T-helper 2 cell (primary cell): Measurements from ENCODE around the gene EGR1.

Experiments
- DNase-seq, 5 experiments: peaks; one replicate each; pipeline versions ENCODE4 v3.0.0 to v3.0.0-alpha.2; 2012 to 2022
- total RNA-seq, 2 donors: gene quantifications; one replicate each; lab custom pipeline; 2026; lab: John Stamatoyannopoulos, UW

EGR1 gene
- 40.8 to 230 reads per million in 2 donors for total RNA-seq

DNA sequence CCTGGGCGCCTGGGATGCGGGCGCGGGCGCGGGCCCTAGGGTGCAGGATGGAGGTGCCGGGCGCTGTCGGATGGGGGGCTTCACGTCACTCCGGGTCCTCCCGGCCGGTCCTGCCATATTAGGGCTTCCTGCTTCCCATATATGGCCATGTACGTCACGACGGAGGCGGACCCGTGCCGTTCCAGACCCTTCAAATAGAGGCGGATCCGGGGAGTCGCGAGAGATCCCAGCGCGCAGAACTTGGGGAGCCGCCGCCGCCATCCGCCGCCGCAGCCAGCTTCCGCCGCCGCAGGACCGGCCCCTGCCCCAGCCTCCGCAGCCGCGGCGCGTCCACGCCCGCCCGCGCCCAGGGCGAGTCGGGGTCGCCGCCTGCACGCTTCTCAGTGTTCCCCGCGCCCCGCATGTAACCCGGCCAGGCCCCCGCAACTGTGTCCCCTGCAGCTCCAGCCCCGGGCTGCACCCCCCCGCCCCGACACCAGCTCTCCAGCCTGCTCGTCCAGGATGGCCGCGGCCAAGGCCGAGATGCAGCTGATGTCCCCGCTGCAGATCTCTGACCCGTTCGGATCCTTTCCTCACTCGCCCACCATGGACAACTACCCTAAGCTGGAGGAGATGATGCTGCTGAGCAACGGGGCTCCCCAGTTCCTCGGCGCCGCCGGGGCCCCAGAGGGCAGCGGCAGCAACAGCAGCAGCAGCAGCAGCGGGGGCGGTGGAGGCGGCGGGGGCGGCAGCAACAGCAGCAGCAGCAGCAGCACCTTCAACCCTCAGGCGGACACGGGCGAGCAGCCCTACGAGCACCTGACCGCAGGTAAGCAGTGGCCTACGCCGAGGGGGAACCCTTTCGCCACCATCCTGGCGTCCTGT lies at the start of gene EGR1:
TSS of gene EGR1 (plus strand) at position 219 of the 864 bp plus-strand sequence. CDS start at position 502, 283 bp downstream.
- DNase-seq, result peak; percentile 79 to 97 (median 94)

DNA sequence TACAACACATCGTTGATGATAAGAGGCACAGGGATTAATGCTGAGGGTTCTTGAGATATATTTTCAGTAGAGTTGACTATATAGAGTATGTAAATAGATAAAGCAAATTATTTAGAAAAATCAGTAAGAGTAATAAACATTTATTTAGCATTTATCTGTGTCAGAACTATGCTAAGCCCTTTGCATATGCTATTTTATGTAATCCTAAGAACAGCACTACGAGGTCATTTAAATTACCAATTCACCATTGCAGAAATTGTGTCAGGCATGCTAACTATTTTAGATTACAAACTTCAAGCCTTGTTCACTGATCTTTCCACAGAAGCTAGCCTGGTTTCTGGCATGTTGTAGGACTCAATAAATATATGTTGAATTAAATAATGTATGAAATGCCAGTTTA lies 46.8 kb upstream of the EGR1 start:
- DNase-seq, result no peak

DNA sequence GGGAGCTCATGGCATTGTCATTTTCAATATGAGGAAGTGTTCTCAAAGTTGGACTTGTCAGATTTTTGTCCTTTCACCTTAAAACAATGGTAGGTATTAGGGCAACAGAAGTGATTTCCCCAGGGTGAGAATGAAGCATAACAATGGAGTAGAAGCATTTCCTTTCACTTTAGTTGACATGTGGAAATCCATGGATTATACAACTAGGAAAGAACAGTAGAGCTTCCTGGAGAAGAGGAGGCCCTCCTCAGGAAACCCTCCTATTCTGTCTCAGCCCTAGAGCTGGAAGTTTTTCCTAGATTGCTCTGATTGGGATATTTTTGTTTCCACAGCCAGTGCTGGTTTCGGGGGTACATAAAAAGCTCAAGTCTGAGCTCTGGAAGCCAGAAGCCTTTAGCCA lies 40.2 kb upstream of the EGR1 start:
- DNase-seq, result no peak

DNA sequence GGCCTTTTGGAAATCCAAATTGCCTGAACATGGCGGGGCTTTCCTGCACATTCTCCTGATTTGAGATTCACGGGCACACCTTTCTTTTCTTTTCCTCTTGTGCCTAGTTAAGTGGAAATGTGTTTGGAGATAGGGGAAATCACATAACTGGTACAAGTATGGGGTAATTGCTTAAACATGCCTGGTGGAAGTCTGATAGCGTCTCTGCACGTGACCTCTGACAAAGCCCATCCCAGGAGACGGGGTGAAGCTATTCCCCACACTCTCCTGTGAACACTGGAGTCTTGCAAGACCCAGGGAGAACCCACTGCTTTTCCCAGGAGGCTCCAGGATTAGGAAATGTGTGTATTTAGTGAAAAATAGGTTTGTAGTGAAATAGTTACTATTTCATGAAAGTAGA lies 29.3 kb upstream of the EGR1 start:
- DNase-seq, result no peak

DNA sequence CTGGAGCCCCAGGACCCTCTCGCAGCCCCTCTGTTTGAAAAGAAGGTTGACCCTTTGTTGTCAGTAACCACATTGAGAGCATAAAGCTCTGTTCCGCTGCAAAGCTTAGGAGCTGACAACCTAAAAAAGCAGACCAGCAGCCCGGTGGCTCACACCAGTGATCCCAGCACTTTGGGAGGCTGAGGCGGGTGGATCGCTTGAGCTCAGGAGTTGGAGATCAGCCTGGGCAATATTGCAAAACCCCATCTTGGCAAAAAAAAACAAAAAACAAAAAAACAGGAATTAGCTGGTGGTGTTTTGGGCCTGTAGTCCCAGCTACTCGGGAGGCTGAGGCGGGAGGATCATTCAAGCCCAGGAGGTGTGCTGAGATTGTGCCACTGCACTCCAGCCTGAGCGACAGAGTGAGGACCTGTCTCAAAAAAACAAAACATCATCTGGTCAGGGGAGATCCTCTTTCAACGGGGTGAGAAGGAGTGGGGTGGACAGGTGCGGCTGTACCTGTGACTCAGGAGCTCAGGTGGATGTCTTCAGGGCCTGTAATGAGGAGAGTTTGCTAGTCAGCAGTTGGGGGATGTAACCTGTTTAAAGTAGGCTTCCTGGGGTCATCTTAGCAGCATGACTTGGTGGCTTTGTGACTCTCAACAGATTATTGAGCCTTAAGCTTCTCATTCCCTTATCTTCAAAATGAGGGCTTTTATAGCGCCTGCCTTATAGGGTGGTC lies 27.1 kb upstream of the EGR1 start:
- DNase-seq, result no peak

DNA sequence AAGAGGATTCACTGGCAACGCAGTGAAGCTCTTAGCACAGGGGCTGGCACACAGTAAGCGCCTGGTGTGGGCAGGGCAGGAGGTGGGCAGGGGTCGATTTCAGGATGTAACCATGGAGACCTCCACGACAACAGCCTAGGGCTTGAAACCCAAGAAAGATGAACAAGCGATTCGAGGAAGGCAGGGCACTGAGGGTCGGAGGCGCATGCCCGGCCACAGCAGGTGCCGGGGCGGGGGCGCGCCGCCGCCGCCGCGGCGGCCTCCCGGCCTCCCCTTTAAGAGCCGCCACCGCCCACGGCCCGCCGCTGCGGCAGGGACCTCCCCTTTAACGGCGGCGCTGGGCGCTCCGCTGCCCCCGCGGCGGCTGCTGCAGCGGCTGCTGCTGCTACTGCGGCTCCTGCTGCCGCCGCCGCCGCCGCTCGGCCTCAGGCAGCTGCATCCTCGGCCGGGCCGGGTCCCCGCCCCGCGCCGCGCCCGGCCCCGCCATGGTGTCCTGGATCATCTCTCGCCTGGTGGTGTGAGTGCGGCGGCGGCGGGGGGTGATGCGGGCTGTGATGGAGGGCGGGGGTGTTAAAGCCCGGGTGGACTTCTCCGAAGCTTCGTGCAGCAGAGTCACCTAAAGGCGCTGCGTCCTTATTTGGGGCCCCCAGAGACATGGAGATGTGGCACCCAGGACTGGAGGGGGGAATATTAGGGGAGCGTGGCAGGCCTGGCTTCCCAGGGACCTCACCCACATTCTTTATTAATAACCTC lies 26.4 kb upstream of the EGR1 start, which contains the start of gene REEP2:
TSS of gene REEP2 (plus strand) at position 334 of the 753 bp plus-strand sequence. CDS start at position 486, 152 bp downstream.
- DNase-seq, result peak; percentile 39 to 79 (median 55)

DNA sequence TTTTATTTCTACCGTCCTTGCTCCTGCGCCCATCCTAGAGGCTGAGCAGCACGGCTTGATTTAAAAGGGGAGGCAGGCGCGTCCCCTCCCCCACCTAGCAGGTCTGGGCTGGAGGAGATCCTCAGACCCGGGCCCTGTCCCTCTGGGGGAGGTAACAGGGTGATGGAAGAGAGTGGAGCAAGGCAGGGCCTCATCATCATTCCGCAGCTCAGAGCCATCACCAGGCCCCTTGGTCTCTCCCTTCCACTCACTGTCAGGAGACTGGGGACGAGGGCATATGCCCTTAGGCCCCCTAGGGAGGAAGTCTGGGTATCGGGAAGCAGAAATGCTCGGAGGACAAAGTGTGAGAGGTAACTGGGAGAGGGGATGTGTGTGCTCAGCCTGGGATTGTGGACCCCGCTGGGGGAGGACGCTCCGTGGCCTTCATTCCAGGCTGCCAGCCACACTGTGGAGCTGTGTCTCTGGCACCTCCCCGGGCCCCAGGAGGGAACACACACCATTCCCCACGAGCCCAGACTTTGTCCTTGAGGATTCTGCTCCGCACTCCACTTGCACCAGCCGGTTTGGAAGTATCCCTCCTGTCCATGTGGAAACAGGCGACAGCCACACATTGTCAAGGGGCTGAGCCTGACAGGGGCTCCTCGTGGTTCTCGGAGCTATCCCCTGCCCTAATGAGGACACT lies 25.7 kb upstream of the EGR1 start:
- DNase-seq, result no peak

DNA sequence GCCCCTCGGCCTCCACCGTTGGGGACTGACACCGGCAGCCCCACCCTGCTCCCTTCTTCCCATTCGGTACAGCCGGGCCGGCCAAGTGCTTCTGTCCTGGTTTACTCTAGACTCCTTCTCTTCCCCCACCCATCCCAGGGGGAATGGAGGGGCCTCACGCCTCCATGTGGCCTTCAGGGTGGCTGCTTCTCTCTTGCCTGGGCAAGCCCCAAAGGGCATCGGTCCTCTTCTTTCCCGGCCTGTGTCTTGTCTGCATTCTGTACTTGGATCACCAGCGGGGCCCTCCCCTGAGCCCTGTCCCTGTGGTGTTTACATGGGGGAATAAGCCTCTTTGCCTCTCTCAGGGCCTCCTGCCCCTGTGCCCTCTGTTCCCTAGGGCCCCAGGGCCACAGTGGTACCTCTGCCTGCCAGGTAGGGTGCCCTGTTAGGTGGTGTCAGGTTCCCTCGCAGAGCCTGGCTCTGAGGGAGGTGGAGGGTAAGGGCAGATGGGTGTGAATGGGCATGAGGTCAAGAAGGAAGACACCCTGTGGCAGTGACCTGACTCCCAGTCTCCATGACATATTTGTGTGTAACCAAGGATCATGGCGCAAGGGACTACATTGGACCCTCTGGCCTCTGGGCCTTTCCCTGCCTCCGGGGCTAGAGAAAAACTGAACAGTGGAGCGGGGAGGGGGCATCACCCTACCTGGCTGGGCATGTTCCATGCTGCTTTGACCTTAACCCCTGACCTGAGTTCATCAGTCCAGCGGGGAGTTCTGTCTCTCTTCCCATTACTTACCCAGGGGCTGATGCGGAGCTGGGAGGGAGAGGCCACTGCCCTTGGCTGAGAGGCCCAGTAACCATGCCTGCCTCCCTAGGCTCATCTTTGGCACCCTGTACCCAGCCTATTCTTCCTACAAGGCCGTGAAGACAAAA lies 24.9 kb upstream of the EGR1 start:
- no peak for DNase-seq

DNA sequence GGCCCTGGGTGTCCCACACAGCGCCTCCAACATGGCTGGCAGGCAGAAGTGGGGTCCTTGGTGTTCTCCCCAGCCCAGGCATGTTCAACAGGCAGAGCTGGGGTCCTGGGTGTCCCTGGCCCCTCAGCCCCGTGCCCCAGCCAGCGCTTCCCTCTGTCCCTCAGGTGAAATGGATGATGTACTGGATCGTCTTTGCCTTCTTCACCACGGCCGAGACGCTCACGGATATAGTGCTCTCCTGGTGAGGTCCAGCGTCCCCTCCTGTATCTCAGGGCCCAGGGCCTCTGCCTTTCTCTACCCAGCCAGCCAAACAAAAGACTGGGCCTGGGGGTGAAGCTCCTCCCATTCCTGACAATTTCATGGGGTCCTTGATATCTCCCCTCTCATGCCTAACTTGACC lies 24.1 kb upstream of the EGR1 start:
- DNase-seq, result no peak

DNA sequence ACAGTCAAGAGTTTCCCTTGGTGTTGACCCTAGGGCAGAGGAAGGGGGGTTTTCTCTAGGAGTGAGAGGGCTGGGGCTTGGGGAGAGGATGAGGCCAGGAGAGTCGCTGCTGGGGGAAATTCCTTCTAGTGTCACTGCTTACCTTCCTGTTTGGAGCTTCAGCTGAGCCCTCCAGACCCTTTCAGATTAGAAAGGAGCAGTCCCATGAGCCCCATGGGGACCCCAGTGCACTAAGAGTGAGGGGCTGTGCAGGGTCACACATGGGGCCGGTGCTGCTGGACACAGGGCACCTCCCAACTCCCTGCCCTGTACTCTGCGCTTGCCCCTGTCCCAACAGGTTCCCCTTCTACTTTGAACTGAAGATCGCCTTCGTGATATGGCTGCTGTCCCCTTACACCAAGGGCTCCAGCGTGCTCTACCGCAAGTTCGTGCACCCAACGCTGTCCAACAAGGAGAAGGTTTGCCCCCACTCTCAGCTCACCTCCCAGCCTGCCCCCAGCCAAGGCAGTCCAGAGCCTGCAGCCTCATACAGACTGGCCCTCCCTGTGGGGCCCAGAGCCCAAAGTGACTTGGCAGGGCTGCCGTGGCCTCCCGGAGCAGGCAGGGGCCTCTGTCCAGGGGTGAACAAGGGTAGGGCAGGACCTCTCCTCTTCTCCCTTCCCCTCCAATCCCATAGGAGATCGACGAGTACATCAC lies 21.1 kb upstream of the EGR1 start:
- no peak for DNase-seq

DNA sequence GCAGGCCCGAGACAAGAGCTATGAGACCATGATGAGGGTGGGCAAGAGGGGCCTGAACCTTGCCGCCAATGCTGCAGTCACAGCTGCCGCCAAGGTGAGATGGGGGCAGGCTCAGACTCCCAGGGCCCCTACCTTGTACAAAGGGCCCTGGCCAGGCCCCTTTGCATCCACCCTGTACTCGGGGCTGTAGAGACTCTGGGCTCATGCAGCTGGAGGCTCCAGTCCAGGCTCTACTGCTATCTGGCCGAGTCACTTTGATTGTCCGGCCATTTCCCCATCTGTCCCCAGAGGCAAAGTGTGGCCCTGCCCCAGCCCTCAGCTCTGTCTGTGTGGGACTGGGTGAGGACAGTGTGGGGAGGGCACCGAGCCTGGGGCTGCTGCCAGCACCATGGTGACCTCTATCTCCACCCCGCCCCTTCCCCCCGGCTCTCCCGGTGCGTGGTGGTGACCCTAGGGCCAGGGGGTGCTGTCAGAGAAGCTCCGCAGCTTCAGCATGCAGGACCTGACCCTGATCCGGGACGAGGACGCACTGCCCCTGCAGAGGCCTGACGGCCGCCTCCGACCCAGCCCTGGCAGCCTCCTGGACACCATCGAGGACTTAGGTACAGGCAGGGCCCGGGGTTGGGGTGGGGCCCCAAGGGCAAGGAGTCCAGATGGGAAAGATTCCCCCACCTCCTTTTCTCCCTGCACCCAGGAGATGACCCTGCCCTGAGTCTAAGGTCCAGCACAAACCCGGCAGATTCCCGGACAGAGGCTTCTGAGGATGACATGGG lies 20.3 kb upstream of the EGR1 start:
- no peak for DNase-seq

DNA sequence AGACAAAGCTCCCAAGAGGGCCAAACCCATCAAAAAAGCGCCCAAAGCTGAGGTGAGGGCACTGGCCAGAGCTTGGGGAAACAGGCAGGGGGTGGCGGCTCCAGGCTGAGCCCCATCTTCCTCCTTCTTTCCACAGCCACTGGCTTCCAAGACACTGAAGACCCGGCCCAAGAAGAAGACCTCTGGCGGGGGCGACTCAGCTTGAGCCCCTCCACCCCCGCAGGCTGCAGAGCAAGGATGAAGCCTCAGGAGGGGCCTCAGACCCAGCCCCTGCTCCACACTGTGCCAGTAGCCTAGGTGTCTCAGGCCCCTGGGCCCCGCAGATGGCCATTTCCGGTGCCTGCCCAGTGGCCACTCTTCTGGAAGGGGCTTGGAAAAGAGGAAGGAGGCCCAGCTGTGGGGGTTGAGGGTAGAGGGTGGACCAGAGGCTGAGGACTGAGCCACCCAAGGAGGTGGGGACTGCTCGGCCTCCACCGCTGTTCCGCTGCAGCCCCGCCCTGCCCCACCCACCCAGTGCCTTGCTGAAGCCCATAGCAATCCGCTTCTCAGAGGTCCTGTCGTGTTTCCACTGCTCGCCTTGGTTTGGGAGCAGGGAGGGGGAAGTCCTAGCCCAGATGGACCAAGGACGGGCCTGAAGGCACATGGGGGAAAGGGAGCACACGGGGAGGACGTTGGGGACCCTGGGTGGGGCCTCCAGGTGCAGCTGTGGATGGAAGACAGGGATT lies 19.6 kb upstream of the EGR1 start:
- no peak for DNase-seq

DNA sequence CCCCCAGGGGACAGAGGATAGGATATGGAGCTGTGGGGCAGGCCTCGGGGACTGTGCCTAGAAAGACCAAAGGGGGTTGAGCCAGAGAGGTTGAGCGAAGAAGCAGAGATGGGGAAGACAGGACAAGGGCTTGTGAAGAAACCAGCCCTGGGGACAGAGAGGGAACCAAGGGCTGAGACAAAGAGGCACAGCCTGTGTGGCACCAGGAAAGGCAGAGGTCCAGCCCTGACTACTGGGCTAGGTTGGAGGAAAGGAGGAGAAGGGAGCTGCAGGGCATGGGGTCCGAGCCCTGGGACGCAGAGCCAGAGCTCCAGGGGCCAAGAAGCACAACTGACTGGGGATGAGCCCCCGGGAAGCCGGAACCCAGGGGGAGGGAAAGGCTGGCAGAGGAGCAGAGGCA lies 17.2 kb upstream of the EGR1 start:
- no peak for DNase-seq

DNA sequence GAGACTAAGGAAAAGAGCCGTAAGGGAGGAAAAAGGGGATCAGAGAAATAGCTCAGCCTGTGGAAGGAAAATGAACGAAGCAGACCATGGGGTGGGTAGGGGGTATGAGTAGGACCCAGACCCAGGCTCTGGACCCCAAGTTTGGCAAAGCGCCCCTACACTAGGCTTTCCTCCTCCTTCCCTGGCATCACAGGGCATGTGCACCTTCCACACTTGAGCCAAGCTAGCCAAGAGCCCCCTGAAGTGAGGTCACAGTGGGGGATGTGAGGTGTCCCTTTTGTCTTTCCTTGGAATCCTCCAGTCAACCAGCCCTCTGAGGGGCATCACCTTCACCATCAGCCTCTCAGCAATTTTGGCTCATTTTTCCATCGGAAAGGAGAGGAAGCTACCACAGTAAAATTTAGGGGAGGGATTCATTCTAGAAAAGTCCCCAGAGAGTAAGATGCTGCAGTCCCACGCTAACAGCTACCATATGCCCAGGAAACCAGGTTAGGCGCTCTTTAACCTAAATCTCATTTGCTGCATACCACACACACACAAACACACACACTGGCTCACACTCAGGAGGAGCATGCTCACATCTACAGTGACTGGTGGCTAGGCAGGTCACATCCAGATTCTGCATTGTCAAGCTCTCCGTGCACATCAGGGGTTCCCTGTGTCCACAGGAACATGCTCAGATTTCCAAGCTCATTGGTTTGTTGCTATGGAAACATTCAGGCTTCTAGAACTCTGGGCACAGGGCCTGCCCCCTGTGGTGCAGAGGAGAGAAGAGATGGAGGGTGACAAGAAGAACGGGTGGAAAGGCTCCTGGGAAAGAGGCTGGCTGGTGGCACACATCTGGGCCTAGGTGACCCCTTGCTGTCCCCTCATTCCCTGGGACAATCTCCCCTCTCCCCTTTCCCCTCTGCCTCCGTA lies 16.5 kb upstream of the EGR1 start:
- no peak for DNase-seq

DNA sequence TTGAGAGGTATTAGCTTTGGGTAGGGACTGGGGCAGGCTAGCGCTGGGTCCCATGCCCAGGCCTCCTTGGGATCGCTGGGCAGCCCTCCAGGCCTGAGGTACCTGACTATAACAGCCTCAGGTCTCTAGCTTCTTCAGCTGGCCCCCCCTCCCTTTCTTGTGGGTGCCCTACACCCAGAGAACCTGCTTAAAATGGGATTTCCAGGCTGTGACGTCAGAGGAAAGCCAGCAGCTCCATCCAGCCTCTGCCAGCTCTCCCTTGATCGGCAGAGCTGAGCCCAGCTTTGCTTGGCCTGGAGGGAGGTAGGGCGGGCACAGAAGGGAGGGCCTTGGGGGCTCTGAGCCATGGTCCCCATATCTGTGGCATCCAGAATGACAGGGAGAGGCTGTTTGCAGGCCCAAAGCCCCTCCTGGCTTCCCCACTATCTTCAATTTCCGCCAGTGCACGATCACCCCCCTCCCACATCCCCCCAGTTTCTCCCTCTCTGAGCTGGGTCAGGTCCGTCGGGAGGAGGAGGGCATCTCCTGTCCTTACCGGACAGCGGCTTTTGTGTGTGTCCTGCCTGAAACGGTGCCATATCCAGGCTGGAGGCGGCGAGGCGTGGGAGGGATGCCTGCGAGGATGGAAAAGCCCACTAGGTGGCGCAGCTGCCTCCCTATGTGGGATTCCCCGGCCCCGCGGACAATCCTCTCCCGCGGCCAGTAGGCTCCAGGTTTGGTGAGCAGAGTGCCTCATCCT lies 15.6 kb upstream of the EGR1 start:
- peak; percentile 59 to 75 (median 63) for DNase-seq

DNA sequence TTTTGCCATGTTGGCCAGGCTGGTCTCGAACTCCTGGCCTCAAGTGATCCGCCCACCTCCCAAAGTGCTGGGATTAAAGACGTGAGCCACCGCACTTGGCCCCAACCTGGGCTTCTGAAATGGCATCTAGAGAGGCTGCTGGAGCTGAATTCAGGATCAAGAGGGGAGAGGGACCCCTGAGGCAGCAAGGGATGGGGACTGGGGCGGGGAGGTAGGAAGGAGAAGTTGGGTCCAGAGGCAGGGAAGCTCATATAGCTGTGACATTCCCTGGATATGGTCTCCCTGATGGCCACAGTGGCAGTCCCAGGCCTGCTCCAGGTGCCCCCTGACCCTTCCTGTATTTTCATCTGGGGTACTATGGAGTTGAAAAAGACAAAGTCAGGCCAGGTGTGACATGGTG lies 14.3 kb upstream of the EGR1 start:
- no peak for DNase-seq

DNA sequence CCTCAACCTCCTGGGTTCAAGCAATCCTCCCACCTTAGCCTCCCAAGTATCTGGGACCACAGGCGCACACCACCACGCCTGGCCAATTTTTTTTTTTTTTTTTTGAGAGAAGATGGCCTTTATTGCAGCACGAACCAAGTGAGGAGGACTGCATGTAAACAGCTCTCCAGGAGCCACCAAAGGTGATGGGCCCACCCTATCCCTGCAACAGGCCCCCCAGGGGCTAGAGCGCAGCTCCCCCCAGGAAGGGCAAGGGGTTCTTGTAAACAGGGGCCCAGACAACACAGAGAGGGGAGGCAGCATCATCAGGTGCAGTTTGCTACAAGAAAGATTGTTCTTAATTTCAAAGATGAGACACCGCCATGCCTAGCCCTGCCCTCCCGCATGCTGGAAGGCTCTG lies 12.6 kb upstream of the EGR1 start:
- DNase-seq, result no peak
